Measurements from ENCODE around the gene EFCAB6. TPM values are rescaled to one million over a fixed set of nuclear protein-coding genes. Genes with fewer than 3 reads are reported as not detected.

The EFCAB6 gene
- total RNA-seq, 1 donor from 2014 or later, result 4.4 TPM

DNA sequence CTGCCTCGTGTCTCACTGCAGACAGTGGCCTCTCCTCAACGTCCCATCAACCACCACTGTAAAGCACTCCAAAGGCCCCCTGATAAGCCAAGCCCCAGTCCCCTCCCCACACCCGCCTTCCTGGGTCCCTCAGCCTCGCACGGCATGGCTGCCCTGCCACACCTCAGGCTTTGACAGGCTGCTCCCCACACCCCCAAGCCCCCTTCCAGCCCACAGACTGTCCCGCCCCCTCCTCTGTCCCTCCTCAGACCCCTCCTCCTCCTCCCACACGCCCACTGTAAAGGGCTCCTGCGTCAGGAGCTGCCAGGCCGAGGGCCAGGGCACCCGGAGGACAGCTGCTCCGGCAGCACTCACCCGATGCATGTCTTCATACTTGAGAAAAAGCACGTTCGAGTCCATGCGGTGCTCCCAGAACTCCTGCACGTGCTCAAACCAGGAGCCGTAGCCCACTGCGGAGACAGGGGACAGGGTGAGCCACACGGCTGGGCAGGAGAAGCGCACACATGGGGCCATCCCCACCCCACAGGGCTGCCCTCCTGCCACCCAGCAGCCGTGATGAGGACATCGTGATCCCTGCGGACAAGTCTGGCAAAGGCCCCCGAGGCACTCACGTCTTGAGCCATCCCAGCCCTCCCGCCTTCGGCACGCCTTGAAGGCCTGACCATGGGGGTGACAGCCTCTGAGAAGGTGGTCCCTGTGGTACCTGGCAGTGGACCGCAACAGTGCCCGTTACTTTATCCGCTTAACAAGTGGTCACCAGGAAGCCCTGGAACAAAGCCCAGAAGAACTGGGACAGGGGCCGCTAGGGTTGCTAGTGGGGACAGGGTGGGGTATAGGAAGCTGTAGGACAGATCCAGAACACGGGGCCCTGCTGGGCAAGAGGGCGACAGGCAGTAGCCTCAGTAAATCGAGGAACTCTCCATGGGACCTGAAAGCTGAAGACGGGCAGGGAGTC, 21.5 kb upstream of the EFCAB6 start:
- ATAC-seq (no peak), DNase-seq (ENCODE audit: low spot score) (no peak)
- intact Hi-C loops (cut with DNase I), result no loop called here

GRCh38 chr22:43832393-43833265, 20.5 kb upstream of the EFCAB6 start:
- intact Hi-C loops (cut with DNase I), result no loop called here
- ATAC-seq, result no peak
- no peak for DNase-seq (ENCODE audit: low spot score)

DNA sequence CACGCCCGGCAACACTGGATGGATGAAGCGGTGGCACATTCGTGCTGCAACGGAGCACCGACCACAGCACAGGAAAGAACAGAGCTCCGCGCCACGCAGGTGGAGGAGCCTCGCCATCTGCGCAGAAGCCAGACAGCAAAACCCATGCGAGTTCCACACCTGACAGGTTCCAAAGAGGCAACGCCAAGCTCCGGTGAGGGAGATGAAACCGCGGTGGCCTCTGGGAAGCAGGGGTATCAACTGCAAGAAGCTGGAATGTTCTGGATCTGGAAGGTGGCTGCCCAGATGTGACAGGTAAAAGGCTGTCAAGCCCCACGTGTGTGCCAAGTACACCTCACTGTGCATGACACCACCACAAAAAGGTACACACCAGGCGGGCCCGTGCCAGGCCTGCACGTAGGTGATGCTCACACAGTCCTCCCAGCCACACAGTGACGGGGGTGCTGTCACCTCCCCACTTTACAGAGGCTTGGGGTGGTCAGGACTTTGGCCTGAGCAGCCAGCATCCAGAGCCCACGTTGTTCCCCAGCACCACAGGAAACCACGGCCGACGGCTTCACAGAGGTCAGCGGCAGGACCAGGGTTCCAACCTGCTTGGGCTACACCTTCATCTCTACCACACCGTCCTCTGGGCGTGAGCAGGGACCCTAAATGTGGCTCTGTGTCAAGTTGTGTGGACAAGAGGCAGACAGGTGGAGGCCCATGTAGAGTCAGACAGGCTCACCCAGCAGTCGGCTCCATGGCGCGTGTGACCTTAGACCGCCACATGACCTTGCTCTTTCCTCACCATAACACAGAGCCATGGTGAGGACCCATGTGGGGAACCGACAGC, 19.7 kb upstream of the EFCAB6 start:
- no peak for ATAC-seq
- intact Hi-C loops (cut with DNase I), result no loop called here
- no peak for DNase-seq (ENCODE audit: low spot score)

DNA sequence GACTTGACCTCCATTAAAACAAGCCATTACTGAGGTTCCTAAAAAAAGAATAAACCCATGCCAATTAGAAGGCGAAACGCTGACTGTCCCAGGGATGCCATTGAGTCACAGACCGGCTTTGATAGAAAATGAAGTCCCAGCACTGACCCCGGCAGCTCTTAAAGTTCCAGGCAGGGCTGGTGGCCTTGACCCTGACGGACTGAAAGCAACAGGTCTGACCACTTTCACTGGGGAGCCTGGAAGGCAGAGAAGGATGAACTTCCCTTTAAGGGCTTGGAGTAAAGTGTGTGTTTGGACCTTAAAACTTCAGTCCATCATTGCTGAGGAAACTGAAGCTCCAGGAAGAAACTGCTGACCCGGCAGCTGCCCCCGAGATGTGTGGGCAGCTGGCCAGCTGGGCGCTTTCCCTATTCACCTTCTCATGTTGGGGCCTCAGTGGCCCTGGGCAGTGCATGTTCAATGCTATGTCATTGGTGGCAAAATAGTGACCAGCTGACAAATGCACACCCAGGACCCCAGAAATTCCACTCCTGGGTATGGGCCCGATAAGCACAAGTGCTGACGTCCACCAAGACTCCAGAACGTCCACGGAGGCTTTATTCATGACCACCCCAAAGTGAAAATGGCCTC, 18.9 kb upstream of the EFCAB6 start:
- DNase-seq (ENCODE audit: low spot score) (peak; percentile 58), ATAC-seq (no peak)
- intact Hi-C loops (cut with DNase I), result no loop called here

GRCh38 chr22:43829904-43830851, 18.1 kb upstream of the EFCAB6 start:
- DNase-seq (ENCODE audit: low spot score) (peak; percentile 73), ATAC-seq (peak; percentile 85)
- intact Hi-C loops (cut with DNase I), result no loop called here

DNA sequence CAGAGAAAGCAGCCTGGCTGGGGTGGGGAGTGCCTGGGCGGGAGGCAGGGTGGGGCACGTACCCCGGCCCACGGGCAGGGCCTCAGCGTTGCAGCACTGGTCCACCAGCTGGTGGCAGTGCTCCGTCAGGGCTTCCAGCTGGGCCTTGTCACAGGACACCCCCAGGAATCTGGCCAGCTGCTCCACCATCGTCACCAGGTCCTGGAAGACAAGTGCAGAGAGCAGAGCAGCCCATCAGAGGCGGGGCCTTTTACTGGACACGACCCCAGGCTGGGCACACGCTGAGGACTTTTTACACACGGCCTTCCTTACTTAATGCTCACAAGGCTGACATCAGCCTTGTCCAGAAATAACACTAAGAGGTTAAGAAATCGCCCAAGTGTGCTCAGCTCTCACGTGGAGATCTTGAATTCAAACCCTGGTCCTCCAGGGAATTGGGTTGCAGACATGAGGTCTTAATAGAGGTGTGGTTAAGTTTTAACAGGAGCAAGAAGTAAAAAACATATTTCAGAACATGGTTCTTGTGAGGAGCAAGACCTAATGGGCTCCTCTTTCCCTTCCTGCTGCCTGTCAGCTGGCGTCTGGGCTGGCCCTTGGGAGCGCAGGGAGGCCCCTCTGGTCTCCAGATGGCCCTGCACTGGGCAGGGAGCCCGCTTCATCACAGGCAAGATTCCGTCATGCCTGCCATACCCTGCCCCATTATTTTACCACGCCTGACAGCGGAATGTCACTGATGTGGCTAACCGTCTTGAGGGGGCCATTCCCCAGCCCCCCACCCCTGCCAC, 17.1 kb upstream of the EFCAB6 start:
- intact Hi-C loops (cut with DNase I), result no loop called here
- ATAC-seq (peak; percentile 82), DNase-seq (ENCODE audit: low spot score) (peak; percentile 70)

DNA sequence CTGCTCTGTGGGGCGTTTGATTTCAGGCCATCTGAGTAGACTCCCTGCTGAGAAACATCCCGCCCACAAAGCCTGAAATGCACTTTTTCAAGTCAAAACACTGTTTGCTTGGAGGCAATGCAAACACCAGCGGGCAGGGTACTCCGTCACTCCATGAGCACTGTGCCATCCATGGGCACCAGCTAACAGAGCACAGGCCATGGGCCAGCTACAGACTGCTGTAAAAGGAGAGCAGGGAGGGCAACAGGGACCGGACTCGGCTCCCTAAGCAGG, 16.6 kb upstream of the EFCAB6 start:
- intact Hi-C loops (cut with DNase I), result no loop called here
- ATAC-seq, result no peak
- no peak for DNase-seq (ENCODE audit: low spot score)

- intact Hi-C loops (cut with DNase I), result no loop called here
- DNase-seq (ENCODE audit: low spot score), result peak; percentile 45
- ATAC-seq, result no peak
These were observed 16.0 kb upstream of the EFCAB6 start for GRCh38 chr22:43827926-43828724.

DNA sequence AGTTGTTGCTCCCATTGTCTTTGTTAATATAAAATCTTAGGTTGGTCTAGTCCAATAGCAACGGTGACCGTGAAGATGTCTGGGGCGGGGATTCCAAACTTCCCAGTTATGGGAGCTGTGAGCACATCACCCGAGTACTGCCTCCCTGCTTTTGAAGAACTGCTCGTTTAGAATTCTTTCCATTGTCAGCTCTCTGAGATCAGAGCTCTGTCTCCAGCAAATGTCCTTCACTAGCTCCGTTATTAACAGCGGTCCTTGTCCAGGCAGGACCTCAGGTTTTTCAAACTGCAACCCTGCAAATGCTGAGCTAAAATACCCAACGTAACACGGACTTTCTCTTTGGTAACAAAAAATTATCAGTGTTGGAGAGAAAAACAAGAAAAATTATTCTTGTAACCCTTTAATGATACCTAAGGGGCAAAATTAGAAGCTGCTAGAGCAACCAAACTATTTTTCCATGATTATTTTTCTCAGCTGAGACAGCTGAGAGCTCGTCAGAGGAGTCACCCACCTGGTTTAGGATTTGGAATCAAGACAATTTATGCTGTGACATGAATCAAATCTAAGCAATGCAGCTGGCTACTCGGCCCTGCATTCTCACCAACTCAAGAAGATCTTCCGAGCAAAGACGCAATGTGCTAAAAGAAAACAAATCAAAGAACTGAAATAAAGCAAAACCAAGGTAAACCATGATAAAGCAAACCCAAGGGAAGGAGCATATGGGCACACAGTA, 15.1 kb upstream of the EFCAB6 start:
- DNase-seq (ENCODE audit: low spot score) (no peak), ATAC-seq (no peak)
- intact Hi-C loops (cut with DNase I), result no loop called here

- intact Hi-C loops (cut with DNase I), result no loop called here
- peak; percentile 52 for DNase-seq (ENCODE audit: low spot score)
- ATAC-seq, result no peak
These were observed 14.3 kb upstream of the EFCAB6 start for GRCh38 chr22:43826142-43827002.

DNA sequence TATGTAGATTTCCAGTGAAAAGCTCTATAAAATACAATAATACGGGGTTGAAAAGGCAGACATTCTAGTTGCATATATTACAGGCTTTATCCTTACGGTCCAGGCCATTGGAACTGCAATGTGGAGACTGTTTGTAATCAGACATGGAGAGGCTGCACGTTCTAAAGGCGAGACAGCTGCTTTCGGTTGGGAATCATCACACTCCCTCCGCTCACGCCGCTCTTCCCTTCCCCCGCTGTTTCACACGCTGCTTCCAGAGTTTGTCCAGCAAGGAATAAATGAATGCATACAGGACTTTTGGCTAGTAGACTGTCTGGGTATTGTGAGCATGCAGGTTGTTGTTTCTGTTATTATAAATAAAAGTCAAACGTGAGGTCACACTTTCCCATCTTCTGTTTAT, 13.5 kb upstream of the EFCAB6 start:
- ATAC-seq (no peak), DNase-seq (ENCODE audit: low spot score) (peak; percentile 23)
- intact Hi-C loops (cut with DNase I), result no loop called here

DNA sequence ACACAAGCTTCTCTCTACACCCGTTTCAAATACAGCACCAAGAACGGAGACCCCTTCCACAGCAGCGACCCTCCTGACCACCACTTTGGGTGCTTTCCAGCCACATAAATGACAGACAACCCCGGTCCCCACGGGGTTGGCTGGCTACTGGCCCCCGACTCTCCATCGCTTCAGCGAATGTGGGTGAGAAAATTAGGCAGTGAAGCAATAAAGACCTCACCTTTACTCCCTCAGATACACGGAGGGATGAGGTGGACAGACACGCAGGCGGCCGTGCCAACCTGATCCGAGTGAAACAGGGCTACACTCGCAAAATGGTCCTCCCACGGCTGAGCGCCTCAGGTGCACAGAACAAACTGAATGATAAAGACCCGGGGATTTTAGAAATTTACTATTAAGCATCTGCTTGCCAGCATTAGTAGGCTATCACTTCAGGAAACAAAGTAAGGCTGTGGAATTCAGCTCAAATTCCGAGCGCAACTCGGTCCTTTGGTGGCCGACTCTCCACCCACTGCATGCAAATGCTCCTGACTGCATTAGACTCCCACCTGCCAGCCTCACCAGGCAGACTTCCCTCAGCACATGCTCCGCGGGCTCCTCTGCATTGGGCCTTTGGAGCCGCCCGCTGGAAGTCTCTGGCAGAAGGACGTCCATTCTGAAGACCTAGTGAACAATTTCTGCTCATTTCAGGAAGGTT, 12.8 kb upstream of the EFCAB6 start:
- intact Hi-C loops (cut with DNase I), result no loop called here
- ATAC-seq (no peak), DNase-seq (ENCODE audit: low spot score) (peak; percentile 28)

DNA sequence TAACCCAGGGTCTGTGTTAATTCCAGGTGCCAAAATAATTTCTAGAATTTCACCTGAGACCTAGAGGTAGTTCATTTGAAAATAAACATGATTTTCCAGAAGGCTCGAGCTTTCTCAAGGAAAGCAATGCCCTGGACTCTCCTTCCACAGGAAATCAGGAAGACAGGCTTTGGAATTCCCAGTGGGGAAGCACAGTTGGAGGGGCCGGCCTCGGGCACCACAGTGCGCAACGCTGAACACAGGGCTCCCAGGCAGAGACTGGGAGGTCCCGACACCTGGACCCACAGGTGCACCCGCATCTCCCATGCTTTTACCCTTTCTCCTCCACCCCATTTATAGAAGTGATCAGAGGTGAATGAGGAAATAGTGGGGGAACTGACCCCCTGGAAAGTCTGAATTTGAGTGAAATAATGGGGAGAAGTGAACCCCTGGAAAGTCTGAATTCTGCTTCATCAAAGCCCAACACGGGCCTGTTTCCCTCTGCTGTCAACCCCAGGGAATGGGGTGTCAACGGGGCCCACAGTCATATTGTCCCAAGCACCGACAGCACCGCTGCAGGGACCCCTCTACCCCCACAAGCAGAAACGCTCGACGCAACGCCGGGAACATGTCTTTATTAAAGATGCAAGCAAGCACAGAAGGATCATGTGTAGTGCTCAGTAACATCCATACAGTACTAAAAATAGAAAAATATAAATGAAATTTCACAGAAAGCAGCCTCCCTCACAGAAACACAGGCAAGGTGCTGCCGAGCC, 12.0 kb upstream of the EFCAB6 start:
- intact Hi-C loops (cut with DNase I), result no loop called here
- DNase-seq (ENCODE audit: low spot score) (peak; percentile 37), ATAC-seq (no peak)
